Activated CD8-positive, alpha-beta memory T cell treated with anti-CD3 and anti-CD28 coated beads for 1 hour (primary cell): Measurements from ENCODE around the gene TNFRSF4.

Experiments
- DNase-seq, 2 donors: peaks; one replicate each; pipeline ENCODE4 v3.0.0-alpha.2; 2020; ENCODE audit warnings: low read depth in 1 of 2; ENCODE audit errors: extremely low read depth in 1 of 2

TNFRSF4 gene

DNA sequence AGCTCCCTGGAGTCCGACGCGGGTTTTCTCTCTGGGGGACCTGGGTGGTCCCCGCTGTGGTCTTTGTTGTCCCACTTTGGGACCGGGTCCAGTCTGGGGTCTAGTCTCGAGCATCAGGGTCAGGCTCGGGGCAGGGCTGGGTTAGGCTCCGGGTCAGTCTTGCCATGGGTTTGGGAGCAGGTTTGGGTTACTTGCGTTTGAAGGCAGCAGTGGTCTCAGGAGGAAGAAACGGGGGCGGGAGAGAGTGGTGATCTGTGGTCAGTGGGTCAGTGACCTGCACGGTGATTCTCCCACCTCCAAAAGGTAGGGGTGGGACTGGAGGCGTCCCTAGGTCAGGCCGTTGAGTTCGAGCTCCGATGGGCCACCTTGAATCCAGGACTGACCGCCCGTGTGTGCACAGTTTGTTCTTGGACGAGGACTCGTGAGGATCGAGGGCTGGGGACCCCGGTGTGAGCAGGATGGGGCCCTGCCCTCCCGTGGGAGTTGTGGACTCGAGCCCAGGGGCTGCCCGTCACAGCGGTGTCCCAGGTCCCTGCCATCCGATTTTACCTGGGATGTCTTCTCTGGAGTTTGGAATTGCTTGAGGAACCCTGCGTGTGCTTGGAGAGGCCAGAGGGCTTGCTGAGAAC lies 20.3 kb upstream of the TNFRSF4 start:
- DNase-seq: no peak

DNA sequence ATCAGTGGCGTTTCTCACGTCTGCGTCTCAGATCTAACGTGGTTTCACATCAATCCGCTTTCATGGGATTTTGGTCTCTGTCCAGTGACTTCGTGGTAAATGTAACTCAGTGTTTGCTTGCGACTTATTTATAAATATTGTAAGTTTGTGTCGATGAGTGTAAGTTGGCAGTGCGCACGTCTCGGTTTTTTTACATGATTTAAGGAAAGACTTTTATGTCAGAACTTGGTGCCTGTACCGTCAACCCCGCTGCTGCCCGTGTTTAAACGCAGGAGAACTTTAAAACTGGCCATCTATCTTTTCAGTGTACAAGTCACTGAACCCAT lies 19.6 kb upstream of the TNFRSF4 start:
- DNase-seq: no peak

DNA sequence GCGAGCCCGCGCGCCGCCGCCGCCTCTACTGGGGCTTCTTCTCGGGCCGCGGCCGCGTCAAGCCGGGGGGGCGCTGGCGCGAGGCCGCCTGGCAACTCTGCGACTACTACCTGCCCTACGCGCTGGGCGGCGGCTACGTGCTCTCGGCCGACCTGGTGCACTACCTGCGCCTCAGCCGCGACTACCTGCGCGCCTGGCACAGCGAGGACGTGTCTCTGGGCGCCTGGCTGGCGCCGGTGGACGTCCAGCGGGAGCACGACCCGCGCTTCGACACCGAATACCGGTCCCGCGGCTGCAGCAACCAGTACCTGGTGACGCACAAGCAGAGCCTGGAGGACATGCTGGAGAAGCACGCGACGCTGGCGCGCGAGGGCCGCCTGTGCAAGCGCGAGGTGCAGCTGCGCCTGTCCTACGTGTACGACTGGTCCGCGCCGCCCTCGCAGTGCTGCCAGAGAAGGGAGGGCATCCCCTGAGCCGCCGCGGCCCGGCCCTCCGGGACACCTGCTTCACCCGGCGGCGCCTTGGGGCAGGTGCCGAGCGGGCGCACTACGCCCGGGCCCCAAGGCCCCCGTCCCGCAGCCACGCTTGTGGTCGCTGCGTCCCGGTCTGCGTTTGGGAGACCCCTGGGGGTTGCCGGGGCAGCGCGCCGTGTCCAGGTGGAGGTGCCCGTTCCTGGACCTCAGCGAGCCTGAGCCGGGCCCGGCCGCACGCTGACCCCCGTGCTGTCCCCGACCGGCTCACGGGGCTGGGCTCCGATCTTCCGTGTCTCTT lies 19.0 kb upstream of the TNFRSF4 start:
- no peak for DNase-seq

DNA sequence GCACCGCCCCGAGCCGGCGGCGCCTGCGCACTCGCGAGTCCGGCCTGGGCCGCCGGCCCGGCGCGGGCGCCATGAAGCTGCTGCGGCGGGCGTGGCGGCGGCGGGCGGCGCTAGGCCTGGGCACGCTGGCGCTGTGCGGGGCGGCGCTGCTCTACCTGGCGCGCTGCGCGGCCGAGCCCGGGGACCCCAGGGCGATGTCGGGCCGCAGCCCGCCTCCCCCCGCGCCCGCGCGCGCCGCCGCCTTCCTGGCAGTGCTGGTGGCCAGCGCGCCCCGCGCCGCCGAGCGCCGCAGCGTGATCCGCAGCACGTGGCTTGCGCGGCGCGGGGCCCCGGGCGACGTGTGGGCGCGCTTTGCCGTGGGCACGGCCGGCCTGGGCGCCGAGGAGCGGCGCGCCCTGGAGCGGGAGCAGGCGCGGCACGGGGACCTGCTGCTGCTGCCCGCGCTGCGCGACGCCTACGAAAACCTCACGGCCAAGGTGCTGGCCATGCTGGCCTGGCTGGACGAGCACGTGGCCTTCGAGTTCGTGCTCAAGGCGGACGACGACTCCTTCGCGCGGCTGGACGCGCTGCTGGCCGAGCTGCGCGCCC lies 18.3 kb upstream of the TNFRSF4 start, which contains the start of gene B3GALT6:
TSS of gene B3GALT6 (plus strand) at position 30 of the 588 bp plus-strand sequence. CDS start at position 72, 42 bp downstream.
- no peak for DNase-seq

DNA sequence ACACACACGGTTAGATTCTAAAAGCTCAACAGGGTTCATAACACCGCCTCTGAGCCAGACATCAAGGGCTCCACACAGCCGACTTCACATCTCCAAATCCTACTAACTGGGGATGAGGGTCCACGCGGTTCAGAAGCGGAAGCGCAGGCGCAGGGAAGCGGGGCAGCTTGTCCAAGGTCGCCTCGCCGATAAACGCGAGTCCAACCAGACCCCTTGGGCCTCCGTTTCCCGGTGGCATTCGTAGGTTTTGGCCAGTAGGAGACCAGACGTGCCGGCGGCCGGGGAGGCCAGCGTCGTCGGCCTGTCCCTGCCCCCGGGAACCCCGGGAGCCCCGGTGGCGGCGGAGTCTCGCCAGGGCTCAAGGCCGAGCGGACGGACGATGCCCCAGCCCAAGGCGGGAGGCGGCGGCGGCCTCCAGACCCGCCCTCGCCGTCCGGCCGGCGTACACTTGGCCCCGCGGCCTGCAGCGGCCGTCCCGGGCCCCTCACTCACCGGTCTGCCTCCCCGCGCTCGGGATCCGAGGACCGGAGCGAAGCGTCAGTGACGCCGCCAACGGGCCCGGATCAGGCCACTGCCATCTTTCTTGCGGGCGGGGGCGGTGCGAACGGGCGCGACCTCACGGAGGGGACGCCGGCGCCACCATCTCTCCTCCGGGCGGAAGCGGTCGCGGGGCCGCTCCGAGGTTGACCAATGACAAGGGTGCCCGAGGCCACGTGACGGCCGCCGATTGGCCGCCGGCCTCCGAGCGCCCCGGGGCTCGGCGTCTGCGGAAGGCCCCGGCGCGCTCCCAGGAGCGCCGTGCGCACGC lies 17.7 kb upstream of the TNFRSF4 start, which contains the start of gene SDF4:
TSS of gene SDF4 (minus strand) at position 602 of the 808 bp plus-strand sequence. CDS start 3,229 bp downstream, outside the sequence.
- DNase-seq: peak; percentile 89 to 96

DNA sequence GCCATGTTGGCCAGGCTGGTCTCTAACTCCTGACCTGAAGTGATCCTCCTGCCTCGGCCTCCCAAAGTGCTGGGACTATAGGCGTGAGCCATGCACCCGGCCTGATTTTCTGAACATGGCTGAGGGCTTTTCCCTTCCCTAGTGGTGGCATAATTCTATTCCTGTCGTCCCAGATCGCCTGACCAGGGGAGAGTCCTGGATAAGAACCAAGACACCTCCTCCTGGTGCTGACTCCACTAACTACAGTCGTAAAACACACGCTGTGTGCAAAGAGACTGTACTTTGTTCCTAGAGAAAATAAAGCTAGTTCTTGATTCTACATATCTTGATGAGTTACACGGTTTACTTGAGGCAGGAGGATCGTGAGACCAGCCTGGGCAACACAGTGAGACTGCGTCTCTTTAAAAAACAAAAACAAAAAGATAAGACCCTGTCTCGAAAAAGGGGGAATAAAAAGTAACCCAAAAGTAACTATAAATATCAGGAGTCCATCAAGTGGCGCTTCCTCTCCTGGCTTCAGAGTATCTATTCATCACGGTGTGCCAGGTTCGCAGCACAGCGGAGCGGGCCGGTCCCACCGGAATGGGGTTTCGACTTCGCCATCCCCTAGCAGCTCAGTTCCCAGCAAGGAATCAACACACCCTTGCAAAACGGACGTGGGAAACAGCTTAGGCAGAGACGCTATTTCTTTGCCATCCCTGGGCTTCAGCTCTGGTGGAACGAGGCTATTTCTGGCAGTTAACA lies 16.9 kb upstream of the TNFRSF4 start:
- DNase-seq: no peak

DNA sequence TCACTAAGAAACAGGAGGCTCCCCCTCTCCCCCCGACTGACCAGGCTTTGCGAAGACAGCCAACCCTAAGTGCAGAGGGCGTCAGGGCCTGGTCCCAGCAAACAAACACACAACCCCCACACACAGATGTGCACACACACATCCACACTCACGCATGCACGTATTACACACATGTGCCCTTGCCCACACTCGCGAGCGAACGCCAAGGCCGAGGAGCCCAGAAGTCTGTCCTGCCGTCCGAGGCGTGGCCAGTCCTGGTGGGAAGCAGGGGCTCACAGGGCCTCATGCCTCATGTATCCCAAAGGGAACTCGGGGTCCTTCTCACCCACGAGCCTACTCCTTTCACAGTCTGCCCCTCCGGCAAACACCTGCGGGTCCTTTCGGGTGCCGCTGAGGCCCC lies 15.8 kb upstream of the TNFRSF4 start:
- no peak for DNase-seq

DNA sequence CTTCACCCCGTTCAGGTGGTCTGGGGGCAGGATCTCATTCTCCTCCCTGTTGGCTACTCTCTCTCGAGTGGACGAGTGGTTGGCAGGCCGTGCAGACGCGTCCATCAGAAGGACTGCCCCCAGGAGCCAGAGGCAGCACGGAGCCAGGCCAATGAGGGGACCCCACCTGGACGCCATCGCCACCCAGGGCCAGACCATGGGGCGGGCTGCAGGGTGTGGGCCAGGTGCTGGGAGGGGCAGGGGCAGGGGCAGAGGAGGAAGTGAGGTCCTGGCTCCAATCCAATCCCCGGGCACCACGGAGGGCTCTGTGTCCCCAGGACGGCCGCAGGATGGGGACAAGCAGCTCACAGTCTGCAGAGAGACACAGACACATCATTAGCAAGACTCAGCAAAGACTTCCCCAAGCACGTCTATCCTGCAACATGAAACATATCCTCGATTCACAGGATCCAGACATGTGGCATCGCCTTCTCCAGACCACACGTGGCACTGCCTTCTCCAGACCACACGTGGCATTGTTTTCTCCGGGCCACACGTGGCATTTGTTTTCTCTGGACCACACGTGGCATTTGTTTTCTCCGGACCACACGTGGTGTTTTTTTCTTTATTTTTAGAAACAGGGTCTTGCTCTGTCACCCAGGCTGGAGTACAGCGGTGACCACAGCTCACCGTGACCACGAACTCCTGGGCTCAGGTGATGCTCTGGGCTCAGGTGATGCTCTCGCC lies 14.8 kb upstream of the TNFRSF4 start:
- DNase-seq: no peak

DNA sequence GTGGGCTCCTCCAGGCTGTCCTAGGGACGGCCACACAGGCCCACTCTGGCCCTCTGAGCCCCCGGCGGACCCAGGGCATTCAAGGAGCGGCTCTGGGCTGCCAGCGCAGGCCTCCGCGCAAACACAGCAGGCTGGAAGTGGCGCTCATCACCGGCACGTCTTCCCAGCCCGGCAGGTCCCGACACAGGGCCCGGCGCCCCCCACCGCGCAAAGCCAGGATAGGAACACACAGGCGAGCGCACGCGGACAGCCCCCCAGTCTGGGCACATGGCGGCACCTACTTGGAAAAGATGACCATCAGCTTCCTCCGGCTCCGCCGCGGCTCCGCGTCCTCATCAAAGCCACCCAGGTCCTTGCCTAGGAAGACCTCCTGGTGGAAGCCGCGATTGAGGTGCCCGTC lies 14.2 kb upstream of the TNFRSF4 start:
- DNase-seq: no peak

DNA sequence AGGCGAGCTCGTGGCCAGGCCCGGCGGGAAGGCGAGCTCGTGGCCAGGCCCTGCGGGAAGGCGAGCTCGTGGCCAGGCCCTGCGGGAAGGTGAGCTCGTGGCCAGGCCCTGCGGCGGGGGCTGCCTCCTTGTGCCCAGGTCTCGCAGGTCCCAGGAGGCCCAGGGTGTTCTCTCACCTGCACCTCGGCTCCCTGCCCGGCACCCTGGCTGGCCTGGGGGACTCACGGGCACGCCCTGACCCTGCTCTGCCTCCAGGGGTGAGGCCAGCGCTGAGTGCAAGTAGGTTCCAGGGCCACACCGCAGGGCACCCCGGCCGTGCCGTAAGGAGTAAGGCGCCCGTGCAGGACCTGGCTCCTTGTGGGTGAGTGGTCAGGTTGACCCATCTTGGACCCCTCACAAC lies 13.4 kb upstream of the TNFRSF4 start:
- DNase-seq: no peak

DNA sequence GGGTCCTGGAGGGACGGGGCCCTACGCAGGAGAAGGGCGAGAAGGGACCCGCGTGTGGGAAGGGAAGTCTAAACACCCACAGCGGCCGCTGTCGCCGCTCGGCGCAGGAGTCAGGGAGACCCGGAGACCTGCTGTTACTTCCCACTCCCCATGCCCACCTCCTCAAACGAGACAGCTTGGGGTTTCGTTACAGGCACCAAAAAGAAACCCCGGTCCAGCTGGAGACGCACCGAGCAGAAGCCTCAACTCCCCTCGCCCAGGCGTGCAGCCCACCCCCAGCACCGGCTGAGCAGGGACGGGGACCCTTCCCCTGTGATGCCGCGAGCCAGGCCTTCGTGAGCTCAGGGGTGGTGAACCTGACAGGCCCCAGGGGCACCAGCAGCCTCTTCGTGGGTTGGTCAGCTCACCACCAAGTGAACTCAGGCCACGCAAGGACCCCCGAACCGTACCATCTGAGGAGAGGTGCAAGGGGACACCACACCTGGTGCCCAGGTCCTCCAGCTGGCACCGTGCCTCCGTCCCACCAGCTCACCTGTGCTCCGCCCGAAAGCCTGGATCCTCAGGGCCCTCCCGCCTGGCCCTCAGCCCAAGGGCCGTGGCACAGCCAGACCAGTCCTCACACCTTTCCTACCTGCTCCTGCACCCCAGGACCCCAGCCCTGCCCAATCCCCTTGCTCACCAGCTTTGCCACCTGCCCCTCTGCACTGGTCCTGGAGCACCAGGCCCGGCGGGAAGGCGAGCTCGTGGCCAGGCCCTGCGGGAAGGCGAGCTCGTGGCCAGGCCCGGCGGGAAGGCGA lies 12.8 kb upstream of the TNFRSF4 start:
- DNase-seq: no peak

DNA sequence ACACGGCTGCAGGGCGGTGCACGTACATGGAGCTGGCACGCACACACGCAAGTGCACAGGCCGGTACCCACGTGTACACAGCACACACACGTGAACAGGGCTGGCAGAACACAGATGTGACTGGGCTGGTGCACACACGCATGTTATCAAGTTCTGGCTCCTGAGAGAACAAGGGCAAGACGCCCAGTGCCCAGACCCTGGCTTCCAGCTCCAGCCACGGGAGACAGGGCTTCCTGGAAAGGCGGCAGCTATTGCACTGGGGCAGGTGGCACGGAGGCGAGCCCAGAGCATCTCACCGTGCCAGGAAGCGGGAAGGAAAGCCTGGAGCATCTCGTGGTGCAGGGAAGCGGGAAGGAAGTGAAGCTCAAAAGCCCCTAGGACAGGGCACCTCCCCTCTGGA lies 12.0 kb upstream of the TNFRSF4 start:
- no peak for DNase-seq

DNA sequence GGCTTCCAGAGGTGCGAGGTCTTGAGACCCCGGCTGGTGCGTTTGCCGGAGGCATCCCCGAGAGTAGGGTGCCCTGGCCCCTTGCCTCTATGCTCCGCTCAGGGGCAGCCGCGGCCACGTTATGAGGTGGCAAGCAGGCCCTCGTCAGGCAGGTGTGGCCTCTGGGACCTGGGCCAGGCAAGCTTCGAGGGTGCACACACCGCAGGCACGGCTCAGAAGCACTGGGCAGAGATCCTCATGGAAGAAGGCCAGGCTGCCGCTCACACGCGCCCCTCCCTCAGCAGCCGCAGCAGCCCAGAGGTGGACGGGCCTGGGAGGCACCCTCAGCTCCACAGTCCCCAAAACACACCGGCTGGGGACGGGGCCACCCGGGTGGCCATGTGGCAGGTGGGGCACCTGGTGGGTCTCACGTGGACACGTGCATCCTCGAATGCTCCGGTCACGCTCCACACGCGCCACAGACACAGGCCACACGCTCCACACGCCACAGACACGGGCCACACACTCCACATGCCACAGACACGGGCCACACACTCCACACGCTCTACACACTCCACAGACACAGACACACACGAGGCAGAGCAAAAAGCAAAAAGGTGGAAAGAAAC lies 11.4 kb upstream of the TNFRSF4 start:
- DNase-seq: no peak

DNA sequence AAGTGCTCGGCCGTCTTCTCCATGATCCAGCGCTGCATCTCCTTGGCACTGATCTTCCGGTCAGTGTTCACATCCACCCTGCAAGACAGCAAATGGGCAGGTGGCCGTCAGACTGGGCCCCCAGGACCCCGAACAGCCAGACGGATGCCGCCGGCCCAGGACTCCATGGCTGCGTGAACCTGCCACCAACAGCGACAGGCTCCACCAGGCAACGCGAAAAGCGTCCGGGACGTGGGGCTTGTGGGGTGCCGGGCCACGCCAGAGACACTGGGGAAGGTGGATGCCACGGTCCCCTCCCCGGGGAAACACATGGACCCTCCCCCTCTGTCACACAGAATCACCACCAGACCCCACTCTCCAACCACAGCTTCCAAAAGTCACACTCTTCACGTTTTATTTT lies 9.9 kb upstream of the TNFRSF4 start:
- DNase-seq: no peak

DNA sequence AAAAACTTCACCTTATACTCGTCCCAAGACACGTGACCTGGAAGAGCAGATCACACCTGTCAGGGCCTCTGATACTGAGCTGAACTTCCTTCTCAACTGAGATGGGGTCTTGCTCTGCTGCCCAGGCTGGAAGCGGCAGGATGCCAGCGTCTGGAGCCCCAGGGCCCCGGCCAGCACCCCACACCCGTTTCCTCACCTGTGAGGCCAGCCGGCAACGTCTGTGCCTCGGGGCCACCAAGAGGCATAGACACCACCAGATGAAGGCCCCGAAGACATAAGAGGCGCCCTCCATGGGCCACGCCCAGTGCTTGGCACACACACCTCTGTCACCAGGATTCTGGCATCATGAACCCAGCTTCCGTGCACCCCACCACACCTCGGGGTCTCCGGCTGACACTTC lies 9.4 kb upstream of the TNFRSF4 start:
- no peak for DNase-seq

DNA sequence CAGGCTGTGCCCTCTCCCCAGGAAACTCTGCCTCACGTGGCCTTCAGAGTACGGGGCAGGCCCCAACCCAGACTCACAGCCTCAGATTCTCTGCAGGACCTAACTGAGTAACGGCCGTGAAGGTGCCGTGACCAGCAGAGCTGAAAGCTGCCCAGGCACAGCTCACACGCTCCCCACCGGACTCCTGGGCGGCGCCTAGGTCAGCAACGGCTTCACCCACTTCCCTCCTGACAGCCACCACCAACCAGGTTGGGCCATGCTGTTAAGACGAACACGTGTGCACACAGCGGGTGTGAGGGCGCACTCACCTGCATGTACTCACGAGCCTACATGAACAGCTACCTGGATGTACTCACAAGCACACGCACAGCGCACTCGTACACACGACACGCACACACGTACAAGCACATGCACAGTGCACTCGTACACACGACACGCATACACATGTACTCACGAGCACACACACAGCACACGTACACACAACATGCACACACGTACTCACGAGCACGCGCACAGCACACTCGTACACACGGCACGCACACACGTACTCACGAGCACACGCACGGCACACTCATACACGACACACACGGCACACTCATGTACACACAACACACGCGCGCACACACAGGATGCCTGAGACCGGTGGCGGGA lies 8.7 kb upstream of the TNFRSF4 start:
- DNase-seq: no peak

DNA sequence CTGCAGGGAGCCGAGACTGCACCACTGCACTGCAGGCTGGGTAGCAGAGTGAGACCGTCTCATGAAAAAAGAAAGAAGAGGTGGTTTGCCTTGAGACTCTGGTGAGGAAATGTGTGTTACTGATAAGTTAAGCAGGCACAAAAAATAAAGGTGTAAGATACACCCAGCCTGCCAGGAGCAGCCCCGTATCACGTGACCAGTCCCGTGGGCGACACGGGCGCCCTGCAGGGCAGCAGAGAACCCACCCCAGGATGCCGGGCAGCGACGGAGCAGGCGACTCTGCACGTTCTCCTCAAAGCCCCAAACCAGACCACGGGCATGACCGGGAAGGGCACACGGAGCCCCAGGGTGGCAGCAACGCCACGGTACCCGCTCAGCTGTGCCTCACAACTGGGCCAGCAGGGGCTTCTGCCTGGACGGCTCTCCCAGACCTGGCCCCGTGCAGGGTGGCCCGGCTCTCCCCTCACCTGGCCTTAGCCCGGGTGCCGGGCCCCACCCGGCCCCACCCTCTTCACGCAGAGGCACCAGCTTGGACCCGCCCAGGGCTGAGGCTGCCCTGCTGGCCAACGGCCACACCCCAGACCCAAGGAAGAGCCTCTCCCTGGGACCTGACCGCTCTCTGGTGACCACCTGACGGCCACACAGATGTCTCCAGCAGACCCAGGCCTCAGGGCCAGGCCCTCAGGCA lies 8.1 kb upstream of the TNFRSF4 start:
- no peak for DNase-seq

DNA sequence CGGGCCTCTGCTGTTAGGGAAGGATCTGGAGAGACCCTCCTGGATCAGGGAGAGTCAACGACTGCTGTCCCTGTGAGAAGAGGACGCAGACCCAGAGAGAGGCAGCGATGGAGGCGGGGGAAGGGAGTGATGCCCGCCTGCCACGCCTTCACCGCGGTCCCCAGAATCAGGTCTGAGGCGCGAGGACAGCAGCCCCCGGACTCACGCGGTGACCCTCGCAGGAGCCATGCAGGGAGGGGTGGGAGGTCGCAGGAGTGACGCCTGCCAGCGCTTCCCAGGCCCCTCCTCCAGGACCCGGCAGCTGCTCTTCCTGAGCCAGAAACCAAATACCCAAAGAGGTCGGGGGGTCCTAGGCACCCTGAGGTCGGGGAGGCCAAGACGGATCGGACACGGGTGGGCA lies 6.2 kb upstream of the TNFRSF4 start:
- DNase-seq: no peak
